SK-N-SH treated with all-trans-retinoic acid at 6 μM for 48 hours (cell line): ENCODE data around the gene GARIN1A.

ENCODE experiments used
- CREB5 ChIP-seq: fragments of 250-450 bp; sonication (Bioruptor Pico); IDR thresholded peaks from 2 replicates; pipeline ENCODE4 v1.5.1; 2020; ENCODE audit warnings: low read depth, mild to moderate bottlenecking, moderate library complexity
- OSR1 ChIP-seq: fragments of 250-450 bp; sonication (Bioruptor Pico); IDR thresholded peaks from 2 replicates; pipeline ENCODE4 v1.8.0; 2022; ENCODE audit warnings: moderate library complexity, mild to moderate bottlenecking, inconsistent platforms
- PATZ1 ChIP-seq: fragments of 250-450 bp; sonication (Bioruptor Pico); IDR thresholded peaks from 2 replicates; pipeline ENCODE4 v1.8.0; 2020; ENCODE audit warnings: mild to moderate bottlenecking, moderate library complexity, borderline replicate concordance
- PPARA ChIP-seq: fragments of 250-450 bp; sonication (Bioruptor Pico); IDR thresholded peaks from 2 replicates; pipeline ENCODE4 v1.5.0; 2020; ENCODE audit warnings: mild to moderate bottlenecking, borderline replicate concordance
- RARB ChIP-seq: fragments of 250-450 bp; sonication (Bioruptor Pico); IDR thresholded peaks from 2 replicates; pipeline ENCODE4 v1.8.0; 2021; ENCODE audit warnings: mild to moderate bottlenecking, moderate library complexity
- SNAI2 ChIP-seq: fragments of 250-450 bp; sonication (Bioruptor Pico); IDR thresholded peaks from 2 replicates; pipeline ENCODE4 v1.5.0; 2020; ENCODE audit warnings: mild to moderate bottlenecking, moderate library complexity
- TOX ChIP-seq: fragments of 250-450 bp; sonication (Bioruptor Pico); IDR thresholded peaks from 2 replicates; pipeline ENCODE4 v1.8.0; 2021; ENCODE audit warnings: mild to moderate bottlenecking, moderate library complexity, borderline replicate concordance
- ZC3H10 ChIP-seq: fragments of 250-450 bp; sonication (Bioruptor Pico); IDR thresholded peaks from 2 replicates; pipeline ENCODE4 v1.5.1; 2021; ENCODE audit warnings: mild to moderate bottlenecking, moderate library complexity

- no peak for TF ChIP-seq SNAI2
- TF ChIP-seq CREB5: no peak
- no peak for TF ChIP-seq PPARA
- TF ChIP-seq RARB (CRISPR knock-in tag): no peak
- no peak for TF ChIP-seq ZC3H10
- no peak for TF ChIP-seq TOX (CRISPR knock-in tag)
- TF ChIP-seq PATZ1 (CRISPR knock-in tag): no peak
- no peak for TF ChIP-seq OSR1 (CRISPR knock-in tag)
Measured at GRCh38 chr7:128710481-128710880, 38.4 kb downstream of the GARIN1A start.
